Effector memory CD8-positive, alpha-beta T cell (primary cell): Measurements from ENCODE around the gene RABGGTB.
"Not testable (repeated sequence)": the region's sequence is repeated elsewhere in the genome, so short reads cannot be mapped to it uniquely, and the experiment has no call there.

ENCODE experiments used
- ATAC-seq: fragments of 150-1000 bp; cut with Tn5 transposase; replicated peaks from 2 replicates; pipeline ENCODE4 v1.10.0; 2021; ENCODE audit warnings: mild to moderate bottlenecking, moderate library complexity
- DNase-seq, 3 experiments: peaks; one replicate each; pipeline ENCODE4 v3.0.0; 2021
- H3K27ac Mint-ChIP-seq, 2 donors: one replicate each; pipeline ENCODE4 v1.8.0; 2022; ENCODE audit warnings: mild to moderate bottlenecking in 2 of 2, mixed read lengths in 2 of 2, moderate library complexity in 2 of 2
- H3K27me3 Mint-ChIP-seq, 2 donors: one replicate each; pipeline ENCODE4 v1.8.0; 2022; ENCODE audit warnings: mixed read lengths in 2 of 2
- H3K36me3 Mint-ChIP-seq: one replicate; pipeline ENCODE4 v1.8.0; 2022; ENCODE audit warnings: mild to moderate bottlenecking, moderate library complexity, mixed read lengths; ENCODE audit not compliant: insufficient read depth
- H3K4me1 Mint-ChIP-seq, 2 donors: one replicate each; pipeline ENCODE4 v1.8.0; 2022; ENCODE audit warnings: low read depth in 2 of 2, mixed read lengths in 2 of 2
- H3K4me3 Mint-ChIP-seq, 2 donors: one replicate each; pipeline ENCODE4 v1.8.0; 2022; ENCODE audit warnings: mild to moderate bottlenecking in 2 of 2, mixed read lengths in 2 of 2, moderate library complexity in 2 of 2
- H3K9me3 Mint-ChIP-seq, 2 donors: one replicate each; pipeline ENCODE4 v1.8.0; 2022; ENCODE audit warnings: mixed read lengths in 2 of 2

Gene RABGGTB

GRCh38 chr1:75783920-75784319 lies 2.1 kb upstream of the RABGGTB start:
- H3K27me3 Mint-ChIP-seq, ATAC-seq, H3K9me3 Mint-ChIP-seq, DNase-seq: not testable (repeated sequence)
- Mint-ChIP-seq H3K4me3 (peak overlapping the region; percentile 90 to 97), H3K27ac (peak overlapping the region; percentile 96), H3K4me1 (peaks cover 23 to 42% of the 10 kb centered on the region in 2 donors), H3K36me3 (peaks cover 37% of the 10 kb centered on the region)

GRCh38 chr1:75785320-75785982 lies 605 bp upstream of the RABGGTB start:
- Mint-ChIP-seq H3K27ac (peak overlapping the region; percentile 96), H3K4me1 (peaks cover 30 to 53% of the 10 kb centered on the region in 2 donors), H3K9me3 (no peaks in the 10 kb centered on the region), H3K36me3 (peaks cover 52% of the 10 kb centered on the region), H3K4me3 (peak overlapping the region; percentile 90 to 97), H3K27me3 (peaks cover 0 to 4% of the 10 kb centered on the region in 2 donors)
- ATAC-seq = no peak
- DNase-seq = peak in 1 of 3 experiments; percentile 6

- Mint-ChIP-seq H3K4me3 (peak overlapping the region; percentile 90 to 97), H3K27me3 (no peaks in the 10 kb centered on the region), H3K27ac (peak overlapping the region; percentile 96), H3K9me3 (no peaks in the 10 kb centered on the region), H3K36me3 (peaks cover 67% of the 10 kb centered on the region), H3K4me1 (peaks cover 36 to 67% of the 10 kb centered on the region in 2 donors)
- DNase-seq (no peak), ATAC-seq (no peak)
Measured at GRCh38 chr1:75786901-75787493, 941 bp downstream of the RABGGTB start.

GRCh38 chr1:75787524-75787923 lies 1.5 kb downstream of the RABGGTB start:
- DNase-seq (no peak), ATAC-seq (no peak)
- Mint-ChIP-seq H3K4me3 (peak overlapping the region; percentile 90 to 97), H3K4me1 (peaks cover 36 to 70% of the 10 kb centered on the region in 2 donors), H3K27ac (peak overlapping the region; percentile 96), H3K9me3 (no peaks in the 10 kb centered on the region), H3K27me3 (no peaks in the 10 kb centered on the region), H3K36me3 (peaks cover 72% of the 10 kb centered on the region)

- peak overlapping the region; percentile 90 to 97 for H3K4me3 Mint-ChIP-seq
Measured at GRCh38 chr1:75789988-75790387, 3.9 kb downstream of the RABGGTB start.

GRCh38 chr1:75791022-75791421 lies 5.0 kb downstream of the RABGGTB start:
- no peak for DNase-seq
- ATAC-seq = no peak
- no peaks in the 10 kb centered on the region for H3K27me3 Mint-ChIP-seq
- peak overlapping the region; percentile 90 to 97 for H3K4me3 Mint-ChIP-seq
- H3K36me3 Mint-ChIP-seq = peaks cover 94% of the 10 kb centered on the region
- peak overlapping the region; percentile 96 for H3K27ac Mint-ChIP-seq
- peaks cover 37 to 60% of the 10 kb centered on the region in 2 donors for H3K4me1 Mint-ChIP-seq
- no peaks in the 10 kb centered on the region for H3K9me3 Mint-ChIP-seq

More at GRCh38 chr1:75789988-75790387, 3.9 kb downstream of the RABGGTB start:
- H3K4me1 Mint-ChIP-seq = peaks cover 37 to 66% of the 10 kb centered on the region in 2 donors
- H3K27me3 Mint-ChIP-seq = no peaks in the 10 kb centered on the region
- H3K27ac Mint-ChIP-seq = peak overlapping the region; percentile 96
- ATAC-seq (no peak), DNase-seq (no peak)
- H3K36me3 Mint-ChIP-seq = peaks cover 89% of the 10 kb centered on the region
- no peaks in the 10 kb centered on the region for H3K9me3 Mint-ChIP-seq

- Mint-ChIP-seq H3K4me3 (no peak overlapping the region), H3K27me3 (no peaks in the 10 kb centered on the region), H3K4me1 (peaks cover 35 to 52% of the 10 kb centered on the region in 2 donors), H3K36me3 (peaks cover 94% of the 10 kb centered on the region), H3K9me3 (no peaks in the 10 kb centered on the region), H3K27ac (peak overlapping the region in 1 of 2 donors; percentile 96)
- ATAC-seq (no peak), DNase-seq (no peak)
Measured at GRCh38 chr1:75792091-75792490, 6.0 kb downstream of the RABGGTB start.

GRCh38 chr1:75794382-75794781 lies 8.3 kb downstream of the RABGGTB start:
- ATAC-seq (no peak), DNase-seq (no peak)
- peaks cover 18 to 32% of the 10 kb centered on the region in 2 donors for H3K4me1 Mint-ChIP-seq
- H3K36me3 Mint-ChIP-seq = peaks cover 84% of the 10 kb centered on the region
- no peaks in the 10 kb centered on the region for H3K9me3 Mint-ChIP-seq
- H3K27me3 Mint-ChIP-seq = no peaks in the 10 kb centered on the region
- no peak overlapping the region for H3K4me3 Mint-ChIP-seq
- no peak overlapping the region for H3K27ac Mint-ChIP-seq

GRCh38 chr1:75795703-75796193 lies 9.7 kb downstream of the RABGGTB start:
- peaks cover 14 to 18% of the 10 kb centered on the region in 2 donors for H3K4me1 Mint-ChIP-seq
- H3K9me3 Mint-ChIP-seq = no peaks in the 10 kb centered on the region
- no peaks in the 10 kb centered on the region for H3K27me3 Mint-ChIP-seq
- ATAC-seq (no peak), DNase-seq (no peak)
- H3K4me3 Mint-ChIP-seq = no peak overlapping the region
- no peak overlapping the region for H3K27ac Mint-ChIP-seq
- peaks cover 70% of the 10 kb centered on the region for H3K36me3 Mint-ChIP-seq

GRCh38 chr1:75796376-75797272 lies 10.6 kb downstream of the RABGGTB start, which contains the start of gene MSH4:
TSS of gene MSH4 (plus strand) at chr1:75796882. CDS start at chr1:75796986, 104 bp downstream.
- Mint-ChIP-seq H3K4me3 (peak within 1 kb of the TSS in 1 of 2 donors; percentile 9), H3K9me3 (no peaks in the 10 kb centered on the region), H3K27me3 (no peaks in the 10 kb centered on the region), H3K27ac (peak within 1 kb of the TSS; percentile 48 to 78), H3K36me3 (peaks cover 61% of the 10 kb centered on the region), H3K4me1 (peaks cover 9 to 10% of the 10 kb centered on the region in 2 donors)
- ATAC-seq (no peak), DNase-seq (no peak)

GRCh38 chr1:75797273-75797588 lies 11.2 kb downstream of the RABGGTB start:
- Mint-ChIP-seq H3K9me3 (no peaks in the 10 kb centered on the region), H3K36me3 (peaks cover 55% of the 10 kb centered on the region), H3K4me3 (no peak overlapping the region), H3K27me3 (no peaks in the 10 kb centered on the region), H3K4me1 (peaks cover 6 to 10% of the 10 kb centered on the region in 2 donors), H3K27ac (peak overlapping the region in 1 of 2 donors; percentile 39)
- no peak for DNase-seq
- no peak for ATAC-seq

- peaks cover 50% of the 10 kb centered on the region for H3K36me3 Mint-ChIP-seq
- H3K27me3 Mint-ChIP-seq = no peaks in the 10 kb centered on the region
- peak overlapping the region in 1 of 2 donors; percentile 39 for H3K27ac Mint-ChIP-seq
- H3K9me3 Mint-ChIP-seq = no peaks in the 10 kb centered on the region
- no peak for ATAC-seq
- H3K4me1 Mint-ChIP-seq = peaks cover 4 to 10% of the 10 kb centered on the region in 2 donors
- DNase-seq = no peak
- H3K4me3 Mint-ChIP-seq = no peak overlapping the region
Measured at GRCh38 chr1:75797606-75798216, 11.7 kb downstream of the RABGGTB start.

GRCh38 chr1:75801480-75801879 lies 15.4 kb downstream of the RABGGTB start:
- not testable (repeated sequence) for H3K9me3 Mint-ChIP-seq, H3K27ac Mint-ChIP-seq, DNase-seq, H3K27me3 Mint-ChIP-seq, H3K4me3 Mint-ChIP-seq, ATAC-seq, H3K4me1 Mint-ChIP-seq
- H3K36me3 Mint-ChIP-seq = peaks cover 14% of the 10 kb centered on the region
